Transverse colon (tissue), 4 donors: ENCODE results near the gene VPS8. TPM values are rescaled to one million over a fixed set of nuclear protein-coding genes. Genes with fewer than 3 reads are reported as not detected.

Source experiments
- DNase-seq: peaks from one replicate; pipeline ENCODE4 v3.0.0-alpha.2; 2019
- H3K27ac ChIP-seq, 4 donors: fragments of 200-600 bp; sonication (generic); 2 replicates each; pipeline ENCODE4 v1.5.1; 2016 to 2018; ENCODE audit warnings: inconsistent platforms in 4 of 4
- H3K27me3 ChIP-seq: fragments of 200-600 bp; sonication (generic); 2 replicates; pipeline ENCODE4 v1.5.1; 2017; ENCODE audit warnings: inconsistent platforms
- H3K36me3 ChIP-seq, 4 donors: fragments of 200-600 bp; sonication (generic); 2 replicates each; pipeline ENCODE4 v1.5.1; 2017 to 2019; ENCODE audit warnings: inconsistent platforms in 4 of 4
- H3K4me1 ChIP-seq, 4 donors: fragments of 200-600 bp; sonication (generic); 2 replicates each; pipeline ENCODE4 v1.5.1; 2017 to 2020; ENCODE audit warnings: inconsistent platforms in 4 of 4
- H3K4me3 ChIP-seq, 4 donors: fragments of 200-600 bp; sonication (generic); 1 replicate in 1 of 4; 2 replicates in 3 of 4; pipeline versions ENCODE4 v1.5.1 to v1.6.1; 2017 to 2019; ENCODE audit warnings: inconsistent platforms in 4 of 4
- H3K9me3 ChIP-seq, 2 donors: fragments of 200-600 bp; sonication (generic); 2 replicates each; pipeline ENCODE4 v1.5.1; 2017 to 2019; ENCODE audit warnings: inconsistent platforms in 2 of 2
- EP300 ChIP-seq: sonication (generic); formaldehyde crosslinking; IDR thresholded peaks from one replicate; pipeline ENCODE4 v1.6.1; 2017; ENCODE audit warnings: antibody characterized with exemption, low read depth
- POLR2A ChIP-seq: fragments of 450-650 bp; IDR thresholded peaks from one replicate; pipeline ENCODE4 v1.6.1; 2016; ENCODE audit warnings: antibody characterized with exemption, mild to moderate bottlenecking, moderate library complexity
- POLR2AphosphoS5 ChIP-seq, 3 donors: sonication (generic); formaldehyde crosslinking; IDR thresholded peaks; one replicate each; pipeline ENCODE4 v1.6.1; 2016; ENCODE audit warnings: antibody characterized with exemption in 3 of 3
- WGBS, 2 donors: methylation state at CpG; one replicate each; pipeline ENCODE4 v1.1.5; 2018; ENCODE audit warnings: low coverage in 1 of 2; 5-methylcytosine and 5-hydroxymethylcytosine counted together
- in situ Hi-C, 4 donors: fragments of 200-750 bp; cut with MboI; loops; one replicate each; pipeline versions ENCODE4 v1.15.0 to v1.15.1; 2017; ENCODE audit warnings: low sequenced_read_pairs in 3 of 4, low pct_ligation_motif_present in 1 of 4, low pct_unique_long_range_greater_than_20kb in 1 of 4
- intact Hi-C: fragments of 100-400 bp; cut with DNase I; formaldehyde crosslinking; loops from one replicate; pipeline ENCODE4 v1.15.1; 2023; ENCODE audit warnings: low total_unique reads
- total RNA-seq, 4 donors: library from RNA; depleted of rRNA; stranded (reverse); fragments of >200 nt; gene quantifications; one replicate each; pipeline ENCODE4 v1.1.0, GENCODE V29; 2016
- TF ChIP-seq, protein P1 (sequence below), 5 experiments: fragments of 200-600 bp in 3 of 5; fragments of 450-650 bp in 2 of 5; sonication (generic) in 3 of 5; IDR thresholded peaks; 1 replicate in 2 of 5; 2 replicates in 3 of 5; pipeline ENCODE4 v1.5.1; 2016 to 2017; ENCODE audit warnings: antibody characterized with exemption in 5 of 5, inconsistent platforms in 3 of 5, mild to moderate bottlenecking in 2 of 5, moderate library complexity in 1 of 5

The VPS8 gene
- total RNA-seq, 4 donors from 2014 or later: 35.8 to 115 (median 70.3) TPM

DNA sequence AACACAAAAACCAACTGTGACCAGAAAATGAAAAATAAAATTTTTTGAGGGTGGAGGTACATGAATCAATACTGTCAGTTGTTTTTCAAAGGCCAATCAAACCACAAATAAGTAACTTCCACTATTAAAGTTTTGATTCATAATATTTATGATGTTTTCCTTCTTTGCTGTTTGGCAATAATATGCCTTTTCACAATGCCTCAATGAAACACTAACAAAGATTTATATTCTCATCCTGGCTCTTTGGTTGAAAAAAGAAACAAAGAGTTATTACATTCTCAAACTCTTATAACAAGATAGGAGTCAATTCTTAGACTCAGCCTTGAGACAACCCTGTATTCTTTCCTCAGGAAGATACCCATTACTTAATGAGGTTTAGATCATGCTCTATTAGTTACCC is 277.8 kb downstream of the VPS8 start:
- intact Hi-C loops: no loop called here
- no peaks in the 10 kb centered on the region for H3K36me3 ChIP-seq
- H3K27me3 ChIP-seq: no peaks in the 10 kb centered on the region
- TF ChIP-seq POLR2AphosphoS5 (IDR thresholded peaks at IDR 0.05): no peak
- no peak for TF ChIP-seq EP300
- TF ChIP-seq, protein P1, sequence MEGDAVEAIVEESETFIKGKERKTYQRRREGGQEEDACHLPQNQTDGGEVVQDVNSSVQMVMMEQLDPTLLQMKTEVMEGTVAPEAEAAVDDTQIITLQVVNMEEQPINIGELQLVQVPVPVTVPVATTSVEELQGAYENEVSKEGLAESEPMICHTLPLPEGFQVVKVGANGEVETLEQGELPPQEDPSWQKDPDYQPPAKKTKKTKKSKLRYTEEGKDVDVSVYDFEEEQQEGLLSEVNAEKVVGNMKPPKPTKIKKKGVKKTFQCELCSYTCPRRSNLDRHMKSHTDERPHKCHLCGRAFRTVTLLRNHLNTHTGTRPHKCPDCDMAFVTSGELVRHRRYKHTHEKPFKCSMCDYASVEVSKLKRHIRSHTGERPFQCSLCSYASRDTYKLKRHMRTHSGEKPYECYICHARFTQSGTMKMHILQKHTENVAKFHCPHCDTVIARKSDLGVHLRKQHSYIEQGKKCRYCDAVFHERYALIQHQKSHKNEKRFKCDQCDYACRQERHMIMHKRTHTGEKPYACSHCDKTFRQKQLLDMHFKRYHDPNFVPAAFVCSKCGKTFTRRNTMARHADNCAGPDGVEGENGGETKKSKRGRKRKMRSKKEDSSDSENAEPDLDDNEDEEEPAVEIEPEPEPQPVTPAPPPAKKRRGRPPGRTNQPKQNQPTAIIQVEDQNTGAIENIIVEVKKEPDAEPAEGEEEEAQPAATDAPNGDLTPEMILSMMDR (IDR thresholded peaks at IDR 0.05): no peak
- TF ChIP-seq POLR2A: no peak
- no peak for DNase-seq
- peaks cover 0 to 10% (median 3%) of the 10 kb centered on the region in 4 donors for H3K4me1 ChIP-seq
- no peaks in the 10 kb centered on the region for H3K9me3 ChIP-seq
- H3K27ac ChIP-seq: no peak overlapping the region
- no peak overlapping the region for H3K4me3 ChIP-seq
- in situ Hi-C loops: no loop called here

DNA sequence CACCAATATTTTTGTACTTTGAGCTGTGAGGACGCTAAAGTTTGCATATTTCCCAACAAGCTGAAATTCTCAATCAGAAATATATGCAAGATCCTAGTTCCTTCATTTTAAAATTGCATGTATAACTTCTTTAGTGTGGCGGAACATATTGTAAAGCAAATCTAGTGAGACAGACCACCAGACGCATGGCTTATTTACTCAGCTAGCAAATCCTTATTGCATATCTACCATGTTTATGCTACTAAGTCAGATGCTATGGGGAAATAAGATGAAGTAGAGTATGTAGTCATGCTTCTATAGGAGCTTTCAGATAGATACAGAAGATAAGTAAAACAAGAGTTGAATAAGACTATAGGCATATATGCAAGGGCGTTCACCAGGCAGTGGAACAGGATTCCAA is 278.8 kb downstream of the VPS8 start:
- no peak overlapping the region for H3K4me3 ChIP-seq
- H3K27me3 ChIP-seq: no peaks in the 10 kb centered on the region
- no peaks in the 10 kb centered on the region for H3K36me3 ChIP-seq
- 88 to 95% methylated on average over 4 of the region's 4 CpGs for WGBS, 2 donors
- no peaks in the 10 kb centered on the region for H3K9me3 ChIP-seq
- no peak for DNase-seq
- H3K27ac ChIP-seq: no peak overlapping the region
- TF ChIP-seq EP300: no peak
- H3K4me1 ChIP-seq: peaks cover 0 to 10% (median 3%) of the 10 kb centered on the region in 4 donors
- intact Hi-C loops (no loop called here), in situ Hi-C loops (no loop called here)

DNA sequence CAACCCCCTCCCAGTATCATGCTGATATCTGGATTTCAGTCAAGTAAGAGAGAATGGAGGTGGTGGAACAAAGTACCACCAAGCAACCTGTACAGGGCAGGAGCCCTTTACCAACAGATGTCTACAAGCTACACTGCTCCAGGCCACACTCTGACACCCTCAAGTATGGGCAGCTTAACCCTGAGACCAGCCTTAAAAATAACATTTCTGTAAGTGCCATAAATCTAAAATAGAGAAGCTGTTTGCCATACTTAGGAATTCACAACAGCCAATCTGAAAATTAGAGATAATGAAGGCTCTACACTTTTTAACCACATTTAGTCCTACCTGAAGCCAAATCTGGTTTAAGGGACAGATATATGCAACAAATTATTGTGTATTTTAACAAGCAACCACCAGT is 281.1 kb downstream of the VPS8 start:
- no peaks in the 10 kb centered on the region for H3K27me3 ChIP-seq
- H3K4me1 ChIP-seq: peaks cover 0 to 10% (median 3%) of the 10 kb centered on the region in 4 donors
- in situ Hi-C loops (no loop called here), intact Hi-C loops (no loop called here)
- no peak overlapping the region for H3K27ac ChIP-seq
- H3K9me3 ChIP-seq: no peaks in the 10 kb centered on the region
- no peaks in the 10 kb centered on the region for H3K36me3 ChIP-seq
- DNase-seq: no peak
- no peak overlapping the region for H3K4me3 ChIP-seq
- TF ChIP-seq POLR2AphosphoS5 (IDR thresholded peaks at IDR 0.05) (no peak), EP300 (no peak), POLR2A (no peak)
- TF ChIP-seq, protein P1 (IDR thresholded peaks at IDR 0.05): no peak

DNA sequence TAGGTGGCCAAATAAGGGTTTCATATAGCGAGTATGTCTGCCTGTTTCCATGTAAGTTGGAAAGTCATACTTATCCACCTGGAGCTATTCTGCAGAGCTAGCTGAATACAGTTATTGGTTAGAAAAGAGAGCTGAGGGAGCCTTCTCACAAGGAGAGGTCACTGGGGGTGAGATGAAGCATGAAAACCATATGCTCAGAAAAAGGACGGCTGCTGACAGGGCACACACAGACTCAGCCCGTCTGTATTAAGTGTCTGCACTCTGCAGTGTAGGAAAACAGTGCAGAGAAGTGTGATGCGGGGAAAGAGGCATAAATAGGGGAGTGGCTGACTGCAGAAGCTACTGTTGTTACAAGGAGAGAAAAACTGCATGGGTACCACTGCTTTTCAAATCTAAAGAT is 282.7 kb downstream of the VPS8 start:
- no peak for DNase-seq
- 70 to 72% methylated on average over 4 of the region's 4 CpGs for WGBS, 2 donors

More for the DNA sequence above, 282.7 kb downstream of the VPS8 start:
- in situ Hi-C loops: no loop called here
- no peak overlapping the region for H3K27ac ChIP-seq
- H3K4me1 ChIP-seq: peaks cover 0 to 10% (median 3%) of the 10 kb centered on the region in 4 donors
- TF ChIP-seq POLR2AphosphoS5 (IDR thresholded peaks at IDR 0.05) (no peak), EP300 (no peak), POLR2A (no peak)
- TF ChIP-seq, protein P1 (IDR thresholded peaks at IDR 0.05): no peak
- intact Hi-C loops: no loop called here
- no peak overlapping the region for H3K4me3 ChIP-seq
- H3K36me3 ChIP-seq: no peaks in the 10 kb centered on the region
- no peaks in the 10 kb centered on the region for H3K9me3 ChIP-seq
- H3K27me3 ChIP-seq: no peaks in the 10 kb centered on the region

Other genes with a start within 250 kb of the VPS8 start
- gene MAGEF1, start 100.1 kb upstream of the VPS8 start, total RNA-seq: 10 to 100 TPM in 3 of 4 donors, 1 to 10 TPM in 1; 4.2 to 22.5 (median 16.0) TPM